IMR-90 (cell line): Measurements from ENCODE around the gene TRAK2. TPM values are rescaled to one million over a fixed set of nuclear protein-coding genes. Genes with fewer than 3 reads are reported as not detected.

Source experiments
- ATAC-seq: fragments of 200-7000 bp; cut with Tn5 transposase; 2 replicates; pipeline ENCODE4 v1.9.1; 2020; ENCODE audit warnings: low read depth, mild to moderate bottlenecking, moderate library complexity
- BruUV-seq: library from RNA; stranded (reverse); fragments of 400-500 nt; replicated peaks from 2 replicates; lab custom pipeline; 2021; lab: Mats Ljungman, UMichigan
- CTCF ChIA-PET: fragments of 300-600 bp; formaldehyde crosslinking; extraction: SDS; loops from one replicate; lab custom pipeline; 2021; ENCODE audit warnings: antibody characterized with exemption; lab: Yijun Ruan, JAX
- POLR2A ChIA-PET: fragments of 300-600 bp; sonication (Branson Sonifier 250); formaldehyde crosslinking; loops from one replicate; lab custom pipeline; 2022; ENCODE audit warnings: antibody characterized with exemption; ENCODE audit not compliant: unreplicated experiment; lab: Charles Lee
- DNase-seq: peaks from one replicate; pipeline ENCODE4 v3.0.0; 2013
- H2AFZ ChIP-seq: replicated peaks from 2 replicates; pipeline ENCODE3; 2013; ENCODE audit warnings: low read length, mild to moderate bottlenecking; ENCODE audit not compliant: poor library complexity
- H2AK5ac ChIP-seq: 2 replicates; pipeline ENCODE4 v1.6.1; 2013; ENCODE audit warnings: low read depth, low read length, inconsistent platforms
- H2AK9ac ChIP-seq: replicated peaks from 2 replicates; pipeline ENCODE3; 2013; ENCODE audit warnings: mild to moderate bottlenecking, low read depth, low read length, moderate library complexity; ENCODE audit not compliant: poor library complexity
- H2BK120ac ChIP-seq: 2 replicates; pipeline ENCODE4 v1.6.1; 2013; ENCODE audit warnings: low read depth, low read length, inconsistent platforms
- H2BK15ac ChIP-seq: 3 replicates; pipeline ENCODE4 v1.6.1; 2013; ENCODE audit warnings: low read depth, low read length, inconsistent platforms
- H2BK20ac ChIP-seq: 2 replicates; pipeline ENCODE4 v1.6.1; 2013; ENCODE audit warnings: low read depth, mild to moderate bottlenecking, inconsistent platforms, low read length, moderate library complexity
- H2BK5ac ChIP-seq: 2 replicates; pipeline ENCODE4 v1.6.1; 2013; ENCODE audit warnings: mild to moderate bottlenecking, low read depth, low read length, inconsistent platforms; ENCODE audit not compliant: poor library complexity, severe bottlenecking
- H3K14ac ChIP-seq: replicated peaks from 2 replicates; pipeline ENCODE4 v1.6.1; 2013; ENCODE audit warnings: low read depth, low read length, inconsistent platforms
- H3K18ac ChIP-seq: 2 replicates; pipeline ENCODE4 v1.6.1; 2013; ENCODE audit warnings: low read depth, low read length, control low read depth
- H3K23ac ChIP-seq: 2 replicates; pipeline ENCODE4 v1.6.1; 2013; ENCODE audit warnings: low read depth, low read length, inconsistent platforms
- H3K27ac ChIP-seq: 2 replicates; pipeline ENCODE4 v1.5.1; 2013; ENCODE audit warnings: mild to moderate bottlenecking, control low read depth, low read length; ENCODE audit not compliant: insufficient read depth
- H3K27me3 ChIP-seq: 2 replicates; pipeline ENCODE4 v1.6.1; 2013; ENCODE audit warnings: low read length; ENCODE audit not compliant: control insufficient read depth, insufficient read depth
- H3K36me3 ChIP-seq: 2 replicates; pipeline ENCODE4 v1.6.1; 2013; ENCODE audit warnings: low read length, mixed read lengths; ENCODE audit not compliant: control insufficient read depth, insufficient read depth
- H3K4ac ChIP-seq: 2 replicates; pipeline ENCODE4 v1.6.1; 2013; ENCODE audit warnings: low read depth, low read length, inconsistent platforms
- H3K4me1 ChIP-seq: 2 replicates; pipeline ENCODE4 v1.6.1; 2013; ENCODE audit warnings: low read length, mixed read lengths; ENCODE audit not compliant: control insufficient read depth, insufficient read depth
- H3K4me2 ChIP-seq: 2 replicates; pipeline ENCODE4 v1.6.1; 2013; ENCODE audit warnings: low read depth, mild to moderate bottlenecking, control low read depth, low read length, moderate library complexity
- H3K4me3 ChIP-seq: 2 replicates; pipeline ENCODE4 v1.5.1; 2013; ENCODE audit warnings: low read depth, mild to moderate bottlenecking, control low read depth, low read length, moderate library complexity; ENCODE audit not compliant: insufficient read depth
- H3K56ac ChIP-seq: 2 replicates; pipeline ENCODE4 v1.6.1; 2013; ENCODE audit warnings: low read length, inconsistent platforms; ENCODE audit not compliant: insufficient read depth; ENCODE audit errors: extremely low read depth
- H3K79me1 ChIP-seq, 2 experiments: 2 replicates each; pipeline ENCODE4 v1.6.1; 2013; ENCODE audit warnings: low read length in 2 of 2, inconsistent platforms in 1 of 2, low read depth in 1 of 2
- H3K9ac ChIP-seq: 2 replicates; pipeline ENCODE4 v1.6.1; 2013; ENCODE audit warnings: low read depth, low read length, control low read depth
- H3K9me1 ChIP-seq: 2 replicates; pipeline ENCODE4 v1.6.1; 2013; ENCODE audit warnings: low read length, inconsistent platforms; ENCODE audit not compliant: insufficient read depth
- H3K9me3 ChIP-seq: 2 replicates; pipeline ENCODE4 v1.6.1; 2013; ENCODE audit warnings: low read length; ENCODE audit not compliant: control insufficient read depth, insufficient read depth
- H4K20me1 ChIP-seq: 2 replicates; pipeline ENCODE4 v1.6.1; 2013; ENCODE audit warnings: low read length, inconsistent platforms; ENCODE audit not compliant: insufficient read depth
- H4K5ac ChIP-seq: 2 replicates; pipeline ENCODE4 v1.6.1; 2013; ENCODE audit warnings: mild to moderate bottlenecking, low read depth, low read length, control low read depth
- H4K8ac ChIP-seq, 2 experiments: 2 replicates each; pipeline ENCODE4 v1.6.1; 2013; ENCODE audit warnings: low read depth in 2 of 2, low read length in 2 of 2, control low read depth in 1 of 2, inconsistent platforms in 1 of 2
- H4K91ac ChIP-seq: 2 replicates; pipeline ENCODE4 v1.6.1; 2013; ENCODE audit warnings: low read depth, low read length, inconsistent platforms; ENCODE audit not compliant: insufficient read depth
- BHLHE40 ChIP-seq: fragments of 150-350 bp; IDR thresholded peaks from 2 replicates; pipeline ENCODE4 v1.6.1; 2016; ENCODE audit warnings: mild to moderate bottlenecking, low read depth, low read length
- CEBPB ChIP-seq: IDR thresholded peaks from 2 replicates; pipeline ENCODE4 v1.6.1; 2012; ENCODE audit warnings: low read depth, low read length, improper control_type of control experiment
- CHD1 ChIP-seq: IDR thresholded peaks from 2 replicates; pipeline ENCODE4 v1.6.1; 2012; ENCODE audit warnings: low read depth, low read length, improper control_type of control experiment
- FOS ChIP-seq: fragments of 150-350 bp; IDR thresholded peaks from 2 replicates; pipeline ENCODE4 v1.6.1; 2016; ENCODE audit warnings: low read depth, low read length
- MAFK ChIP-seq: IDR thresholded peaks from 2 replicates; pipeline ENCODE4 v1.6.1; 2012; ENCODE audit warnings: low read depth, low read length, improper control_type of control experiment
- MAZ ChIP-seq: IDR thresholded peaks from 2 replicates; pipeline ENCODE4 v1.6.1; 2012; ENCODE audit warnings: low read depth, mild to moderate bottlenecking, low read length, improper control_type of control experiment, moderate library complexity, borderline replicate concordance
- MXI1 ChIP-seq: IDR thresholded peaks from 2 replicates; pipeline ENCODE4 v1.6.1; 2012; ENCODE audit warnings: low read depth, mild to moderate bottlenecking, low read length, moderate library complexity, borderline replicate concordance
- NFE2L2 ChIP-seq: fragments of 150-350 bp; IDR thresholded peaks from 2 replicates; pipeline ENCODE4 v1.6.1; 2016; ENCODE audit warnings: low read depth, mild to moderate bottlenecking, low read length
- POLR2A ChIP-seq: IDR thresholded peaks from 2 replicates; pipeline ENCODE4 v1.6.1; 2012; ENCODE audit warnings: mild to moderate bottlenecking, low read depth, low read length
- RAD21 ChIP-seq: IDR thresholded peaks from 2 replicates; pipeline ENCODE4 v1.6.1; 2012; ENCODE audit warnings: low read length, improper control_type of control experiment
- RCOR1 ChIP-seq: IDR thresholded peaks from 2 replicates; pipeline ENCODE4 v1.6.1; 2012; ENCODE audit warnings: mild to moderate bottlenecking, low read length, improper control_type of control experiment; ENCODE audit not compliant: insufficient replicate concordance
- RFX5 ChIP-seq: IDR thresholded peaks from 2 replicates; pipeline ENCODE4 v1.8.0; 2012; ENCODE audit warnings: low read depth, mild to moderate bottlenecking, low read length, moderate library complexity
- SMC3 ChIP-seq: fragments of 150-350 bp; IDR thresholded peaks from 2 replicates; pipeline ENCODE4 v1.6.1; 2016; ENCODE audit warnings: low read depth, mild to moderate bottlenecking, antibody characterized with exemption, low read length, moderate library complexity
- WGBS, 2 experiments: methylation state at CpG; one replicate each; pipeline versions ENCODE4 v1.1.5 to v1.1.7; 2013; ENCODE audit warnings: missing lambda C conversion rate in 2 of 2; ENCODE audit not compliant: insufficient read length in 1 of 2; ENCODE audit errors: extremely low coverage in 2 of 2; 5-methylcytosine and 5-hydroxymethylcytosine counted together
- dilution Hi-C: fragments of 300-500 bp; cut with HindIII; formaldehyde crosslinking; loops from one replicate; pipeline ENCODE4 v1.14.3; 2018; ENCODE audit warnings: low sequenced_read_pairs; ENCODE audit not compliant: unreplicated experiment
- in situ Hi-C: fragments of 300-500 bp; cut with MboI; formaldehyde crosslinking; loops from 3 replicates; pipeline ENCODE4 v1.14.3; 2019; ENCODE audit warnings: low sequenced_read_pairs, inconsistent platforms, mixed read lengths
- intact Hi-C: fragments of 100-400 bp; cut with micrococcal nuclease; formaldehyde crosslinking; loops from 2 replicates; pipeline ENCODE4 v1.10.0; 2022
- polyA plus RNA-seq, 3 experiments: library from polyadenylated mRNA; depleted of rRNA; stranded (reverse); fragments of >200 nt; gene quantifications; 2 replicates each; pipeline ENCODE4 v1.2.3, GENCODE V29; 2012; ENCODE audit warnings: low replicate concordance in 1 of 3
- total RNA-seq: library from RNA; depleted of rRNA; stranded (reverse); fragments of >200 nt; gene quantifications from 2 replicates; pipeline ENCODE4 v1.2.3, GENCODE V29; 2012
- TF ChIP-seq, protein P1 (sequence below): conservative IDR thresholded peaks from 2 replicates; pipeline ENCODE4 v1.5.1; 2012; ENCODE audit warnings: mild to moderate bottlenecking, low read depth, low read length, improper control_type of control experiment
- TF ChIP-seq, protein P2 (sequence below): fragments of 150-350 bp; IDR thresholded peaks from 2 replicates; pipeline ENCODE4 v1.6.1; 2017; ENCODE audit warnings: mild to moderate bottlenecking, antibody characterized with exemption, low read length, low read depth
- TF ChIP-seq, protein P3 (sequence below): fragments of 150-350 bp; IDR thresholded peaks from 2 replicates; pipeline ENCODE4 v1.6.1; 2016; ENCODE audit warnings: low read depth, mild to moderate bottlenecking, low read length, moderate library complexity, borderline replicate concordance

The TRAK2 gene
- total and polyA plus RNA-seq, 2 of the 4 experiments (the other 2 are of a cell fraction) = 13.1 to 65.4 TPM

DNA sequence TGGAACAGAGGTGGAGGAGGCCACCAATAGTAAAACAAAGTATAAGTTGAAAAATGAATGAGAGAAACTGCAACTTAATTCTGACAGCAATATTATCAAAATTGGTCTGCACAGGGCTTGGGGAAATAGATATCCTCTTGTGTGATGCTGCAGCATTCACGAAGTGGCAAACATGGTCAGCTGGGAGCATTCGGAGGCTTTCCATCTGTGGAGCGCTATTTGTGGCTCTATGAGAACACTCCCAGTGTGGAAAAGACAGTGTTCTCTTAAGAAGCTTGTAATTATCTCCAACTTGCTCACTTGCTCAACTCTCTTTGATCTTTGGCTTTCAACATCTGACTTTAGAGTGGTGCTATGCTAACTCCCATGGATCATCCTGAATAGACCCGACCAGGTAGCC, 91.0 kb downstream of the TRAK2 start:
- no peak overlapping the region for H3K27ac ChIP-seq
- no peak overlapping the region for H4K5ac ChIP-seq
- no peak for TF ChIP-seq BHLHE40
- no peak for TF ChIP-seq POLR2A
- TF ChIP-seq, protein P1, sequence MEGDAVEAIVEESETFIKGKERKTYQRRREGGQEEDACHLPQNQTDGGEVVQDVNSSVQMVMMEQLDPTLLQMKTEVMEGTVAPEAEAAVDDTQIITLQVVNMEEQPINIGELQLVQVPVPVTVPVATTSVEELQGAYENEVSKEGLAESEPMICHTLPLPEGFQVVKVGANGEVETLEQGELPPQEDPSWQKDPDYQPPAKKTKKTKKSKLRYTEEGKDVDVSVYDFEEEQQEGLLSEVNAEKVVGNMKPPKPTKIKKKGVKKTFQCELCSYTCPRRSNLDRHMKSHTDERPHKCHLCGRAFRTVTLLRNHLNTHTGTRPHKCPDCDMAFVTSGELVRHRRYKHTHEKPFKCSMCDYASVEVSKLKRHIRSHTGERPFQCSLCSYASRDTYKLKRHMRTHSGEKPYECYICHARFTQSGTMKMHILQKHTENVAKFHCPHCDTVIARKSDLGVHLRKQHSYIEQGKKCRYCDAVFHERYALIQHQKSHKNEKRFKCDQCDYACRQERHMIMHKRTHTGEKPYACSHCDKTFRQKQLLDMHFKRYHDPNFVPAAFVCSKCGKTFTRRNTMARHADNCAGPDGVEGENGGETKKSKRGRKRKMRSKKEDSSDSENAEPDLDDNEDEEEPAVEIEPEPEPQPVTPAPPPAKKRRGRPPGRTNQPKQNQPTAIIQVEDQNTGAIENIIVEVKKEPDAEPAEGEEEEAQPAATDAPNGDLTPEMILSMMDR = no peak
- no peak for TF ChIP-seq MAFK
- TF ChIP-seq FOS = no peak
- no peak for TF ChIP-seq RAD21
- TF ChIP-seq CHD1 = no peak
- no peak for TF ChIP-seq MAZ
- TF ChIP-seq SMC3 = no peak
- TF ChIP-seq, protein P2, sequence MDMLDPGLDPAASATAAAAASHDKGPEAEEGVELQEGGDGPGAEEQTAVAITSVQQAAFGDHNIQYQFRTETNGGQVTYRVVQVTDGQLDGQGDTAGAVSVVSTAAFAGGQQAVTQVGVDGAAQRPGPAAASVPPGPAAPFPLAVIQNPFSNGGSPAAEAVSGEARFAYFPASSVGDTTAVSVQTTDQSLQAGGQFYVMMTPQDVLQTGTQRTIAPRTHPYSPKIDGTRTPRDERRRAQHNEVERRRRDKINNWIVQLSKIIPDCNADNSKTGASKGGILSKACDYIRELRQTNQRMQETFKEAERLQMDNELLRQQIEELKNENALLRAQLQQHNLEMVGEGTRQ = no peak
- TF ChIP-seq MXI1 = no peak
- TF ChIP-seq CEBPB = no peak
- TF ChIP-seq RCOR1 = no peak
- no peak for TF ChIP-seq NFE2L2
- TF ChIP-seq, protein P3, sequence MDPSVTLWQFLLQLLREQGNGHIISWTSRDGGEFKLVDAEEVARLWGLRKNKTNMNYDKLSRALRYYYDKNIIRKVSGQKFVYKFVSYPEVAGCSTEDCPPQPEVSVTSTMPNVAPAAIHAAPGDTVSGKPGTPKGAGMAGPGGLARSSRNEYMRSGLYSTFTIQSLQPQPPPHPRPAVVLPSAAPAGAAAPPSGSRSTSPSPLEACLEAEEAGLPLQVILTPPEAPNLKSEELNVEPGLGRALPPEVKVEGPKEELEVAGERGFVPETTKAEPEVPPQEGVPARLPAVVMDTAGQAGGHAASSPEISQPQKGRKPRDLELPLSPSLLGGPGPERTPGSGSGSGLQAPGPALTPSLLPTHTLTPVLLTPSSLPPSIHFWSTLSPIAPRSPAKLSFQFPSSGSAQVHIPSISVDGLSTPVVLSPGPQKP = no peak
- TF ChIP-seq RFX5 = no peak
- peaks cover 10% of the 10 kb centered on the region for H3K36me3 ChIP-seq
- 93% methylated on average over 2 of the region's 4 CpGs; no CpG with 5 or more reads in 1 of the 2 experiments for WGBS, 2 experiments
- H2BK20ac ChIP-seq = no peak overlapping the region
- in situ Hi-C loops (loop anchor here (5.0 kb wide), 1 partner anchor 113 kb away; no protein-coding TSS in a partner anchor), intact Hi-C loops (no loop called here), dilution Hi-C loops (no loop called here)
- no peak overlapping the region for H3K56ac ChIP-seq
- H3K27me3 ChIP-seq = no peaks in the 10 kb centered on the region
- ChIA-PET CTCF (no interaction called here), POLR2A (no interaction called here)
- ATAC-seq (no peak), DNase-seq (no peak)
- H3K9me1 ChIP-seq = no peaks in the 10 kb centered on the region; the same call in 1 of the 2 replicates
- no peak overlapping the region for H3K23ac ChIP-seq
- no peak overlapping the region for H2AK9ac ChIP-seq
- H2BK5ac ChIP-seq = no peak overlapping the region
- H3K4me2 ChIP-seq = no peak overlapping the region
- no peak overlapping the region for H3K18ac ChIP-seq
- peaks cover 4% of the 10 kb centered on the region; the same call in 1 of the 2 replicates for H3K9me3 ChIP-seq
- H3K4ac ChIP-seq = no peak overlapping the region
- no peak overlapping the region for H4K8ac ChIP-seq
- H4K20me1 ChIP-seq = no peaks in the 10 kb centered on the region
- H3K4me1 ChIP-seq = peaks cover 4% of the 10 kb centered on the region; the same call in 1 of the 2 replicates
- no peaks in the 10 kb centered on the region; a peak in 1 of 4 replicates for H3K79me1 ChIP-seq
- no peak overlapping the region for H3K14ac ChIP-seq
- no peak overlapping the region for H2BK15ac ChIP-seq
- no peak overlapping the region for H2BK120ac ChIP-seq
- H2AK5ac ChIP-seq = no peak overlapping the region
- no peak overlapping the region for H2AFZ ChIP-seq
- H3K4me3 ChIP-seq = no peak overlapping the region
- no peak overlapping the region for H3K9ac ChIP-seq
- BruUV-seq = no TSS peak
- no peak overlapping the region for H4K91ac ChIP-seq
